Activated CD4-positive, alpha-beta memory T cell treated with anti-CD3 and anti-CD28 coated beads for 36 hours (primary cell): ENCODE data around the gene RYR1. TPM values are rescaled to one million over a fixed set of nuclear protein-coding genes. Genes with fewer than 3 reads are reported as not detected.

Experiments used
- CTCF ChIA-PET: fragments of 350-600 bp; sonication (Branson Sonifier 250); formaldehyde crosslinking; loops from one replicate; lab custom pipeline; 2021; ENCODE audit warnings: antibody characterized with exemption, inconsistent platforms; lab: Charles Lee
- POLR2A ChIA-PET: fragments of 350-600 bp; sonication (Branson Sonifier 250); formaldehyde crosslinking; loops from one replicate; lab custom pipeline; 2021; ENCODE audit warnings: antibody characterized with exemption; lab: Charles Lee
- DNase-seq: peaks from one replicate; pipeline ENCODE4 v3.0.0-alpha.2; 2020
- H3K27ac Mint-ChIP-seq: one replicate; pipeline ENCODE4 v1.8.0; 2021; ENCODE audit warnings: mixed read lengths
- H3K27me3 Mint-ChIP-seq: one replicate; pipeline ENCODE4 v1.8.0; 2021; ENCODE audit warnings: mixed read lengths
- H3K36me3 Mint-ChIP-seq: one replicate; pipeline ENCODE4 v1.8.0; 2021; ENCODE audit warnings: mixed read lengths
- H3K4me1 Mint-ChIP-seq: one replicate; pipeline ENCODE4 v1.8.0; 2021; ENCODE audit warnings: low read depth, mixed read lengths
- H3K4me3 Mint-ChIP-seq: one replicate; pipeline ENCODE4 v1.8.0; 2021; ENCODE audit warnings: mild to moderate bottlenecking, mixed read lengths
- H3K9me3 Mint-ChIP-seq: one replicate; pipeline ENCODE4 v1.8.0; 2021; ENCODE audit warnings: mixed read lengths
- intact Hi-C: fragments of 100-400 bp; cut with micrococcal nuclease; formaldehyde crosslinking; loops from one replicate; pipeline ENCODE4 v1.15.1; 2023
- total RNA-seq, 2 experiments: library from RNA; stranded (reverse); gene quantifications; one replicate each; pipeline ENCODE4 v1.2.3, GENCODE V29; 2021

Gene RYR1
- total RNA-seq, 2 experiments from 2014 or later: 2.4 to 2.5 TPM

DNA sequence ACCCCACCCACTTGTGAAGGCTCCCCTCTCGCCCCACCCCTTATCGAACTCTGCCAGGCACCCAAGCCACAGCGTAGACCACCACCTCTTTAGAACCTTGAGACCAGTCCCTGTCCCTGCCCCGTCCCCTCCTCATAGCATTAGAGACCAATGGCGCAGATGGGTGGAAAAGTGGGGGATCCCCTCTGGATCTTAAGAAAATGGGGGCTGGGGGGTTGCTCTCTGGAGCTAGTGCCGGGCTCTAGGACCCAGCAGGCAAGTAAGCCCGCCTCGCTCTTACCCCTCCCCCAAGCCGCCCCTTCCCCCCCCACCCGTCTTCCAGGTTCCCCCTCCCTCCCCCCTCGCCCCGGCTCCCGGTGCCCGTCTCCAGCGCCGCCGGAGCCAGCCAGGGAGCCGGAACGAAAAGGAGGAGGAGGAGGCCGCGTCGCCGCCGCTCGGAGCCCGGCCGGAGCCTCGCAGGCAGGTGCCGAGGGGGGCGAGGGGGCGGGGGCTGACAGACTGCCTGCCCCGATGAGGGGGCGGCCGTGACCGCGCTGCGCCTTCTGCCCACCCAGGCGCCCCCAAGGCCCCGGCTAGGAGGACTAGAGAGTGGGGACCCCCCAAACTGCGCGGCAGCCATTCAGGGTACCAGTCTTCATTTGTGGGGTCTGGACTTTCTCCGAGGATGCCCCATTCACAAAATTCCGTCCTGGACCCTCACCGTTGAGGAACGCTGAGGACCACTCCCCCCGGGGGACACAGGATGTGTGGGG, 45.0 kb upstream of the RYR1 start, which contains the start of gene SPRED3:
TSS of gene SPRED3 (plus strand) at position 349 of the 752 bp plus-strand sequence. CDS start 1,606 bp downstream, outside the sequence.
- Mint-ChIP-seq H3K4me3 (peak within 1 kb of the TSS; percentile 78), H3K9me3 (no peaks in the 10 kb centered on the region), H3K36me3 (peaks cover 18% of the 10 kb centered on the region), H3K4me1 (peaks cover 28% of the 10 kb centered on the region), H3K27ac (peak within 1 kb of the TSS; percentile 82), H3K27me3 (peaks cover 3% of the 10 kb centered on the region)
- DNase-seq: no peak
- intact Hi-C loops: loop anchor here (1.0 to 5.0 kb wide), 5 partner anchors 14 to 126 kb away; partner anchors contain the start of genes KCNK6, PSMD8, RASGRP4 and SPINT2
- CTCF ChIA-PET: interaction anchor here (0.6 to 4.1 kb wide), 5 partner anchors 10 to 542 kb away, joined by 3 to 33 read pairs (median 6); partner anchors contain the start of genes FAM98C, MRPS12, PSMD8 and SARS2
- POLR2A ChIA-PET: interaction anchor here (0.6 to 3.0 kb wide), 5 partner anchors 8 to 124 kb away, joined by 3 to 28 read pairs (median 4); partner anchors contain the start of gene PSMD8

DNA sequence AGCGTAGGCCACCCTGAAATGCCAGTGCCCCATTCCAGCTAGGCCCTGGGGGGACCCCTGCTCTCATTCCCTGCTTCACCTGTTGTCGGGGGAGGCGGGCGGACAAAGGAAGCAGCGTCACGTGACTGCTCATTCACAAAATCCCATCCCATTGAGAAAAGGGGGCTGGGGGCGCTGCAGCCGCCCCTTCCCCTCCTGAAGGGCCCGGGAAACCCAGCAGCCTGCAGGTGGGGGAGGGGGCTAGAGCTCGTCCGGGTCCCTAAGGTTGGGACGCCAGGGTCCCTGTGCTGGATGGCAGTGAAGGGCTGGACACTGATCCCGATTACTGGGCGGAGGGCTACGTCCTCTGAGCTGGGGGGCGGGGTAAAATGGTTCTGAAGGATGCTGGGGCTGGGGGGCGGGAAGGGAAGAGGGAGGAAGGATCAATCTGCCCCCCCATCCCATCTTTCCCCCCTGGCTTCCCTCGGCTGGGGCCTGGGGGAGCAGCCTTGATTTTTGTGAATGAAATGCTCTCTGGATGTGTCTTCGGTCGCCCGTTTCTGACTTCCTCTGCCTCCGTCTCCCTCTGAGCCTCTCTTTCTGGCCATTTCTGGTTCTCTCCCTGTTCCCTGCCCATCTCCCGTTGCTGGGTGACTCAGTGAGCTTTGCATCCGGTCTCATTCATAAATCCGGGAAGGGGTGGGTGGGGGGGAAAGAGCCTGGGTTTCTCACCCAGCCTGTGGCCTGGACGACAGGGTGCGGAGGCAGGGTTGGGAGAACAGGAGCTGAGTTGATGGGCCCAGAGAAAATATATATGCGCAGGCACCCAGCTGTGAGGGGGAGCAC, 44.2 kb upstream of the RYR1 start:
- DNase-seq: peak; percentile 36
- Mint-ChIP-seq H3K4me3 (peak overlapping the region; percentile 76), H3K4me1 (peaks cover 31% of the 10 kb centered on the region), H3K36me3 (peaks cover 15% of the 10 kb centered on the region), H3K27ac (peak overlapping the region; percentile 82), H3K27me3 (peaks cover 3% of the 10 kb centered on the region), H3K9me3 (no peaks in the 10 kb centered on the region)
- ChIA-PET CTCF (interaction anchor here (2.4 to 4.1 kb wide), 2 partner anchors 13 to 541 kb away, joined by 9 to 33 read pairs; partner anchors contain the start of genes FAM98C, MRPS12 and SARS2), POLR2A (interaction anchor here (0.6 to 1.0 kb wide), 3 partner anchors 9 to 289 kb away, joined by 3 read pairs; partner anchors contain the start of gene PSMD8)
- intact Hi-C loops: loop anchor here (5.0 kb wide), 3 partner anchors 38 to 127 kb away; partner anchors contain the start of genes KCNK6, RASGRP4, SPINT2 and YIF1B

- Mint-ChIP-seq H3K4me3 (peak overlapping the region; percentile 76), H3K27me3 (peaks cover 3% of the 10 kb centered on the region), H3K4me1 (peaks cover 32% of the 10 kb centered on the region), H3K27ac (no peak overlapping the region), H3K36me3 (peaks cover 7% of the 10 kb centered on the region), H3K9me3 (no peaks in the 10 kb centered on the region)
- POLR2A ChIA-PET: interaction anchor here (0.6 to 1.3 kb wide), 4 partner anchors 10 to 480 kb away, joined by 3 to 4 read pairs (median 3); partner anchors contain the start of gene ACTN4
- CTCF ChIA-PET: interaction anchor here (0.6 to 4.1 kb wide), 2 partner anchors 13 to 1014 kb away, joined by 4 to 33 read pairs; partner anchors contain the start of gene FAM98C
- DNase-seq: no peak
- intact Hi-C loops: loop anchor here (5.0 kb wide), 3 partner anchors 37 to 128 kb away; partner anchors contain the start of genes KCNK6, RASGRP4, SPINT2 and YIF1B
Observed at GRCh38 chr19:38389957-38390924, 43.2 kb upstream of the RYR1 start.

DNA sequence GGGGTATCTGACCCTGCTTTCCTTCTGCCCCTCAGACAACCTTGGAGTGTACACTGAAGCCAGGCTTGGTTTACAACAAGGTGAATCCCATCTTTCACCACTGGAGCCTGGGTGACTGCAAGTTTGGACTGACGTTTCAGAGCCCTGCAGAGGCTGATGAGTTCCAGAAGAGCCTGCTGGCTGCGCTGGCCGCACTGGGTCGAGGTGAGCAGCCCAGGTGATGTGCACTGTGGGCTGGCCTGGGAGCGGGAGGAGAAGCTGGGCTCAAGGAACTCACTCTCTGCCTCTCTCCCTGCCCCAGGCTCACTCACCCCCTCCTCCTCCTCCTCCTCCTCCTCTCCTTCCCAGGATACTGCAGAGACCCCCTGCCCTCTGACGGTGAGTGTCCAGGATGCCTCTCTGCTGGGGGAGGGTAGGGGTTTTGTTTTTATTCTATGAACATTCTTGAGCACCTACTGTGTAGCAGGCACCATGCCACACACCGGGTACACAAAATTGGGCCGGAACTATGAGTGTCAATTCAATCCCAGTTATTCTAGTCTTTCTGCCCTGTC, 41.5 kb upstream of the RYR1 start:
- H3K4me3 Mint-ChIP-seq: no peak overlapping the region
- H3K36me3 Mint-ChIP-seq: peaks cover 5% of the 10 kb centered on the region
- H3K9me3 Mint-ChIP-seq: no peaks in the 10 kb centered on the region
- intact Hi-C loops: no loop called here
- H3K27ac Mint-ChIP-seq: no peak overlapping the region
- H3K27me3 Mint-ChIP-seq: peaks cover 3% of the 10 kb centered on the region
- ChIA-PET POLR2A (interaction anchor here (0.5 kb wide), 1 partner anchor 249 kb away, joined by 3 read pairs; no protein-coding TSS in a partner anchor), CTCF (interaction anchor here (0.6 kb wide), 1 partner anchor 11 kb away, joined by 3 read pairs; the partner anchor contains the start of gene FAM98C)
- peaks cover 38% of the 10 kb centered on the region for H3K4me1 Mint-ChIP-seq
- no peak for DNase-seq

- ChIA-PET POLR2A (no interaction called here), CTCF (interaction anchor here (2.7 kb wide), 1 partner anchor 11 kb away, joined by 20 read pairs; the partner anchor contains the start of gene FAM98C)
- peaks cover 32% of the 10 kb centered on the region for H3K4me1 Mint-ChIP-seq
- H3K4me3 Mint-ChIP-seq: no peak overlapping the region
- H3K36me3 Mint-ChIP-seq: peaks cover 2% of the 10 kb centered on the region
- no peaks in the 10 kb centered on the region for H3K9me3 Mint-ChIP-seq
- H3K27ac Mint-ChIP-seq: no peak overlapping the region
- no peaks in the 10 kb centered on the region for H3K27me3 Mint-ChIP-seq
- intact Hi-C loops: no loop called here
- peak; percentile 48 for DNase-seq
Observed at GRCh38 chr19:38392707-38393308, 40.7 kb upstream of the RYR1 start.

GRCh38 chr19:38394488-38394887, 39.0 kb upstream of the RYR1 start:
- peaks cover 26% of the 10 kb centered on the region for H3K4me1 Mint-ChIP-seq
- DNase-seq: peak; percentile 86
- POLR2A ChIA-PET: interaction anchor here (1.2 to 2.7 kb wide), 2 partner anchors 8 to 11 kb away, joined by 3 to 7 read pairs; no protein-coding TSS in a partner anchor
- no peaks in the 10 kb centered on the region for H3K9me3 Mint-ChIP-seq
- H3K27ac Mint-ChIP-seq: peak overlapping the region; percentile 49
- peak overlapping the region; percentile 73 for H3K4me3 Mint-ChIP-seq
- H3K27me3 Mint-ChIP-seq: no peaks in the 10 kb centered on the region
- intact Hi-C loops: no loop called here
- CTCF ChIA-PET: interaction anchor here (1.7 to 2.7 kb wide), 3 partner anchors 9 to 160 kb away, joined by 4 to 20 read pairs (median 11); partner anchors contain the start of genes FAM98C and PSMD8
- peaks cover 2% of the 10 kb centered on the region for H3K36me3 Mint-ChIP-seq

- intact Hi-C loops: no loop called here
- CTCF ChIA-PET: interaction anchor here (0.7 to 2.7 kb wide), 4 partner anchors 8 to 239 kb away, joined by 4 to 20 read pairs (median 8); partner anchors contain the start of genes FAM98C and PSMD8
- H3K27me3 Mint-ChIP-seq: no peaks in the 10 kb centered on the region
- H3K9me3 Mint-ChIP-seq: no peaks in the 10 kb centered on the region
- H3K4me1 Mint-ChIP-seq: peaks cover 20% of the 10 kb centered on the region
- H3K4me3 Mint-ChIP-seq: peak overlapping the region; percentile 73
- peak; percentile 61 for DNase-seq
- POLR2A ChIA-PET: interaction anchor here (0.9 to 2.7 kb wide), 6 partner anchors 8 to 60 kb away, joined by 3 to 7 read pairs (median 4); partner anchors contain the start of genes CATSPERG, GGN, PSMD8 and RASGRP4
- H3K27ac Mint-ChIP-seq: peak overlapping the region; percentile 49
- H3K36me3 Mint-ChIP-seq: peaks cover 2% of the 10 kb centered on the region
Observed at GRCh38 chr19:38395381-38396114, 37.9 kb upstream of the RYR1 start.

DNA sequence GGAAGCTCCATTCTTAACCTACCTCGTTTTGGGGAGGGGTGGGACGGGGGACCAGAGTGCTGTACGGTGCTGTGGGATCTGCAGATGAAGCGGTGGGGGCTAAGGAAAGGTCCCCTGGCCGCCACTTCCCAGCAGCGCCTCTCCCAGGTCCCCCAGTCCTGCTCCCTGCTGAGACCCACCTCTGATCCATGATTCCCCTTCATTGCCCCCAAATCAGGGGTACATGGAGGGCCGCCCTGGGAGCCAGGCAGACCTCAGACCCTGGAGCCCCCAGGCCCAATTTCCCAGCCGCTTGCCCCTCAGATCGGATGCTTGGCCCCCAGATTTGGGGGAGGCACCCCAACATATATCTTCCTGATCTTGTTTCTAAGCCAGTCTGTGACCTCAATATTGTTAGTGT, 34.4 kb upstream of the RYR1 start:
- POLR2A ChIA-PET: no interaction called here
- Mint-ChIP-seq H3K9me3 (no peaks in the 10 kb centered on the region), H3K36me3 (peaks cover 5% of the 10 kb centered on the region), H3K4me3 (no peak overlapping the region), H3K27me3 (no peaks in the 10 kb centered on the region), H3K27ac (no peak overlapping the region), H3K4me1 (peaks cover 22% of the 10 kb centered on the region)
- intact Hi-C loops: no loop called here
- CTCF ChIA-PET: no interaction called here
- DNase-seq: no peak

GRCh38 chr19:38399537-38399936, 34.0 kb upstream of the RYR1 start:
- DNase-seq: no peak
- peaks cover 5% of the 10 kb centered on the region for H3K36me3 Mint-ChIP-seq
- no peak overlapping the region for H3K27ac Mint-ChIP-seq
- intact Hi-C loops: no loop called here
- H3K9me3 Mint-ChIP-seq: no peaks in the 10 kb centered on the region
- no peaks in the 10 kb centered on the region for H3K27me3 Mint-ChIP-seq
- H3K4me3 Mint-ChIP-seq: no peak overlapping the region
- peaks cover 24% of the 10 kb centered on the region for H3K4me1 Mint-ChIP-seq
- ChIA-PET POLR2A (no interaction called here), CTCF (no interaction called here)
